ENCODE data around the gene USP37. TPM values are rescaled to one million over a fixed set of nuclear protein-coding genes. Genes with fewer than 3 reads are reported as not detected.

USP37 gene
- total and polyA plus RNA-seq, 2 of the 13 experiments (the other 11 are each of a cell fraction or from before 2014, with no cell fraction given) = 6.5 to 30.6 TPM

GRCh38 chr2:218444692-218445357 is 123.3 kb downstream of the USP37 start (continued):
- TF ChIP-seq THRA (CRISPR knock-in tag; IDR thresholded peaks at IDR 0.05; ENCODE audit: borderline replicate concordance) = peak; percentile 84; the same call in 1 of the 2 replicates
- TF ChIP-seq ZNF672 (CRISPR knock-in tag; IDR thresholded peaks at IDR 0.05) = no peak
- TF ChIP-seq HIC2 (CRISPR knock-in tag; IDR thresholded peaks at IDR 0.05; ENCODE audit: low read depth) = peak; percentile 99
- peak; percentile 90 for TF ChIP-seq HIVEP1 (CRISPR knock-in tag; IDR thresholded peaks at IDR 0.05)
- TF ChIP-seq ATF6 (CRISPR knock-in tag; conservative IDR thresholded peaks at IDR 0.05) = no peak
- TF ChIP-seq MXD4 (CRISPR knock-in tag; IDR thresholded peaks at IDR 0.05) = peak; percentile 85; the same call in 1 of the 2 replicates
- no peak for TF ChIP-seq RBAK (CRISPR knock-in tag; IDR thresholded peaks at IDR 0.05)
- TF ChIP-seq SIN3A (IDR thresholded peaks at IDR 0.05; ENCODE audit: borderline replicate concordance, low read depth, low read length) = peak; percentile 75; the same call in 1 of the 2 replicates
- no peak for TF ChIP-seq ZNF354B (CRISPR knock-in tag; IDR thresholded peaks at IDR 0.05)
- no peak; the same call in 1 of the 2 replicates for TF ChIP-seq RFXANK (CRISPR knock-in tag; IDR thresholded peaks at IDR 0.05)
- no peak for TF ChIP-seq TRIM22 (IDR thresholded peaks at IDR 0.05)
- TF ChIP-seq MAFG (CRISPR knock-in tag; IDR thresholded peaks at IDR 0.05) = no peak
- no peak for TF ChIP-seq FOXO4 (CRISPR knock-in tag; conservative IDR thresholded peaks at IDR 0.05)
- TF ChIP-seq AKAP8 (CRISPR knock-in tag; IDR thresholded peaks at IDR 0.05) = peak; percentile 98
- TF ChIP-seq TBX2 (CRISPR knock-in tag; IDR thresholded peaks at IDR 0.05; ENCODE audit: borderline replicate concordance) = peak; percentile 98
- TF ChIP-seq ZNF431 (CRISPR knock-in tag; IDR thresholded peaks at IDR 0.05; ENCODE audit: borderline replicate concordance, low read depth) = peak; percentile 95; the same call in 1 of the 2 replicates
- peak; percentile 71; the same call in 1 of the 2 replicates for TF ChIP-seq ZBTB33 (CRISPR knock-in tag; IDR thresholded peaks at IDR 0.05)
- 0 out of 2 replicates have a peak, but pooled peaks have one; percentile 15 for TF ChIP-seq SNAI1 (CRISPR knock-in tag; IDR thresholded peaks at IDR 0.05; ENCODE audit: borderline replicate concordance)
- no peak for TF ChIP-seq RELA (CRISPR knock-in tag; IDR thresholded peaks at IDR 0.05)

Measured in HepG2 (cell line).